Measurements from ENCODE around the gene PRKAG2.

Gene PRKAG2

GRCh38 chr7:151883857-151884256, 6.9 kb upstream of the PRKAG2 start:
- H3K27me3 ChIP-seq (ENCODE audit: low read depth, low read length) = peaks cover 31% of the 10 kb centered on the region
- H3K4me3 ChIP-seq (ENCODE audit: low read length) = no peak overlapping the region
- H3K4me1 ChIP-seq (ENCODE audit: low read length) = peaks cover 14% of the 10 kb centered on the region
- H3K79me2 ChIP-seq (ENCODE audit: low read length) = no peaks in the 10 kb centered on the region
- H3K9me3 ChIP-seq (ENCODE audit: insufficient read depth, low read length) = no peaks in the 10 kb centered on the region
- H3K27ac ChIP-seq (ENCODE audit: low read length) = no peak overlapping the region
- H3K4me2 ChIP-seq (ENCODE audit: low read length) = no peak overlapping the region
- no peak overlapping the region for H3K9ac ChIP-seq (ENCODE audit: low read length)
- no peak overlapping the region for H2AFZ ChIP-seq (ENCODE audit: low read depth, low read length)
- no peaks in the 10 kb centered on the region for H4K20me1 ChIP-seq (ENCODE audit: insufficient read depth, low read length)
- H3K36me3 ChIP-seq (replicated peaks; ENCODE audit: low read depth, low read length) = no peaks in the 10 kb centered on the region
- no peak for TF ChIP-seq CTCF (IDR thresholded peaks at IDR 0.05; ENCODE audit: low read depth, low read length)
- TF ChIP-seq EZH2phosphoT487 (IDR thresholded peaks at IDR 0.05; ENCODE audit: low read depth) = no peak

- Histone ChIP-seq H4K20me1 (ENCODE audit: insufficient read depth, low read length) (no peaks in the 10 kb centered on the region), H3K9ac (ENCODE audit: low read length) (no peak overlapping the region), H2AFZ (ENCODE audit: low read depth, low read length) (no peak overlapping the region), H3K9me3 (ENCODE audit: insufficient read depth, low read length) (no peaks in the 10 kb centered on the region), H3K4me1 (ENCODE audit: low read length) (peaks cover 14% of the 10 kb centered on the region), H3K4me2 (ENCODE audit: low read length) (no peak overlapping the region), H3K27ac (ENCODE audit: low read length) (no peak overlapping the region), H3K27me3 (ENCODE audit: low read depth, low read length) (peaks cover 31% of the 10 kb centered on the region), H3K4me3 (ENCODE audit: low read length) (no peak overlapping the region), H3K36me3 (replicated peaks; ENCODE audit: low read depth, low read length) (no peaks in the 10 kb centered on the region), H3K79me2 (ENCODE audit: low read length) (no peaks in the 10 kb centered on the region)
- TF ChIP-seq CTCF (IDR thresholded peaks at IDR 0.05; ENCODE audit: low read depth, low read length) (no peak), EZH2phosphoT487 (IDR thresholded peaks at IDR 0.05; ENCODE audit: low read depth) (no peak)
These were observed 5.8 kb upstream of the PRKAG2 start for GRCh38 chr7:151882734-151883133.

- Histone ChIP-seq H3K27ac (ENCODE audit: low read length) (no peak overlapping the region), H4K20me1 (ENCODE audit: insufficient read depth, low read length) (no peaks in the 10 kb centered on the region), H3K4me1 (ENCODE audit: low read length) (peaks cover 14% of the 10 kb centered on the region), H2AFZ (ENCODE audit: low read depth, low read length) (no peak overlapping the region), H3K4me2 (ENCODE audit: low read length) (no peak overlapping the region), H3K9me3 (ENCODE audit: insufficient read depth, low read length) (no peaks in the 10 kb centered on the region), H3K4me3 (ENCODE audit: low read length) (no peak overlapping the region), H3K27me3 (ENCODE audit: low read depth, low read length) (peaks cover 21% of the 10 kb centered on the region), H3K36me3 (replicated peaks; ENCODE audit: low read depth, low read length) (no peaks in the 10 kb centered on the region), H3K9ac (ENCODE audit: low read length) (no peak overlapping the region), H3K79me2 (ENCODE audit: low read length) (no peaks in the 10 kb centered on the region)
- TF ChIP-seq CTCF (IDR thresholded peaks at IDR 0.05; ENCODE audit: low read depth, low read length) = no peak
- no peak for TF ChIP-seq EZH2phosphoT487 (IDR thresholded peaks at IDR 0.05; ENCODE audit: low read depth)
These were observed 3.8 kb upstream of the PRKAG2 start for GRCh38 chr7:151880688-151881087.

GRCh38 chr7:151877911-151878835, 1.3 kb upstream of the PRKAG2 start:
- H3K36me3 ChIP-seq (replicated peaks; ENCODE audit: low read depth, low read length) = no peaks in the 10 kb centered on the region
- H3K4me2 ChIP-seq (ENCODE audit: low read length) = no peak overlapping the region
- no peaks in the 10 kb centered on the region for H4K20me1 ChIP-seq (ENCODE audit: insufficient read depth, low read length)
- no peak overlapping the region for H2AFZ ChIP-seq (ENCODE audit: low read depth, low read length)
- no peak overlapping the region for H3K9ac ChIP-seq (ENCODE audit: low read length)
- no peaks in the 10 kb centered on the region for H3K4me1 ChIP-seq (ENCODE audit: low read length)
- no peaks in the 10 kb centered on the region for H3K79me2 ChIP-seq (ENCODE audit: low read length)
- H3K27ac ChIP-seq (ENCODE audit: low read length) = no peak overlapping the region
- H3K4me3 ChIP-seq (ENCODE audit: low read length) = no peak overlapping the region
- H3K27me3 ChIP-seq (ENCODE audit: low read depth, low read length) = peaks cover 2% of the 10 kb centered on the region; the same call in 1 of the 2 replicates
- no peaks in the 10 kb centered on the region for H3K9me3 ChIP-seq (ENCODE audit: insufficient read depth, low read length)
- TF ChIP-seq CTCF (IDR thresholded peaks at IDR 0.05; ENCODE audit: low read depth, low read length) (no peak), EZH2phosphoT487 (IDR thresholded peaks at IDR 0.05; ENCODE audit: low read depth) (no peak)
